MM.1S (cell line): ENCODE results near the gene C5orf15.

ENCODE experiments used
- CTCF ChIP-seq: fragments of 300-600 bp; sonication (generic); IDR thresholded peaks from 2 replicates; pipeline ENCODE4 v1.5.1; 2016; ENCODE audit warnings: antibody characterized with exemption, low read length, mixed read lengths
- EZH2 ChIP-seq: fragments of 300-600 bp; sonication (generic); optimal IDR thresholded peaks from 2 replicates; pipeline ENCODE3; 2017; ENCODE audit warnings: low read depth, mild to moderate bottlenecking, antibody characterized with exemption, low read length, mixed read lengths
- EZH2phosphoT487 ChIP-seq: fragments of 300-600 bp; sonication (generic); IDR thresholded peaks from 2 replicates; pipeline ENCODE4 v1.6.1; 2018; ENCODE audit warnings: antibody characterized with exemption, low read length

GRCh38 chr5:133995883-133996563 is 27.6 kb upstream of the C5orf15 start:
- no peak for TF ChIP-seq EZH2
- TF ChIP-seq CTCF: no peak
- no peak for TF ChIP-seq EZH2phosphoT487
